Glutamatergic neuron (in vitro differentiated cells): ENCODE measurements around the gene LEF1. TPM values are rescaled to one million over a fixed set of nuclear protein-coding genes. Genes with fewer than 3 reads are reported as not detected.

Experiments
- DNase-seq: peaks from one replicate; pipeline ENCODE4 v3.0.0; 2022
- H3K27ac Mint-ChIP-seq: one replicate; pipeline ENCODE4 v1.8.0; 2020; ENCODE audit warnings: mild to moderate bottlenecking, mixed read lengths, inconsistent platforms; ENCODE audit not compliant: unreplicated experiment
- H3K27me3 Mint-ChIP-seq: one replicate; pipeline ENCODE4 v1.8.0; 2020; ENCODE audit warnings: mild to moderate bottlenecking, moderate library complexity, mixed read lengths, inconsistent platforms; ENCODE audit not compliant: unreplicated experiment
- H3K36me3 Mint-ChIP-seq: one replicate; pipeline ENCODE4 v1.8.0; 2020; ENCODE audit warnings: mild to moderate bottlenecking, mixed read lengths, inconsistent platforms; ENCODE audit not compliant: unreplicated experiment
- H3K4me1 Mint-ChIP-seq: one replicate; pipeline ENCODE4 v1.8.0; 2020; ENCODE audit warnings: mild to moderate bottlenecking, low read depth, mixed read lengths, inconsistent platforms; ENCODE audit not compliant: unreplicated experiment
- H3K4me3 Mint-ChIP-seq: one replicate; pipeline ENCODE4 v1.8.0; 2020; ENCODE audit warnings: mild to moderate bottlenecking, mixed read lengths, inconsistent platforms; ENCODE audit not compliant: unreplicated experiment
- H3K9me3 Mint-ChIP-seq: one replicate; pipeline ENCODE4 v1.8.0; 2020; ENCODE audit warnings: mild to moderate bottlenecking, moderate library complexity, mixed read lengths, inconsistent platforms; ENCODE audit not compliant: unreplicated experiment
- total RNA-seq: library from RNA; stranded (reverse); fragmentation: NEBNext Ultra II Directional; extraction: Animal tissue kit (Norgen Biotek cat#: 25700); gene quantifications from one replicate; pipeline ENCODE4 v1.2.1, GENCODE V29; 2021; ENCODE audit not compliant: unreplicated experiment
- TF ChIP-seq, protein P1 (sequence below): fragments of 200-600 bp; sonication (generic); IDR thresholded peaks from one replicate; pipeline ENCODE4 v1.5.0; 2021; ENCODE audit not compliant: partially characterized antibody, unreplicated experiment

Gene LEF1
- total RNA-seq, 1 donor from 2014 or later: 0.98 TPM

DNA sequence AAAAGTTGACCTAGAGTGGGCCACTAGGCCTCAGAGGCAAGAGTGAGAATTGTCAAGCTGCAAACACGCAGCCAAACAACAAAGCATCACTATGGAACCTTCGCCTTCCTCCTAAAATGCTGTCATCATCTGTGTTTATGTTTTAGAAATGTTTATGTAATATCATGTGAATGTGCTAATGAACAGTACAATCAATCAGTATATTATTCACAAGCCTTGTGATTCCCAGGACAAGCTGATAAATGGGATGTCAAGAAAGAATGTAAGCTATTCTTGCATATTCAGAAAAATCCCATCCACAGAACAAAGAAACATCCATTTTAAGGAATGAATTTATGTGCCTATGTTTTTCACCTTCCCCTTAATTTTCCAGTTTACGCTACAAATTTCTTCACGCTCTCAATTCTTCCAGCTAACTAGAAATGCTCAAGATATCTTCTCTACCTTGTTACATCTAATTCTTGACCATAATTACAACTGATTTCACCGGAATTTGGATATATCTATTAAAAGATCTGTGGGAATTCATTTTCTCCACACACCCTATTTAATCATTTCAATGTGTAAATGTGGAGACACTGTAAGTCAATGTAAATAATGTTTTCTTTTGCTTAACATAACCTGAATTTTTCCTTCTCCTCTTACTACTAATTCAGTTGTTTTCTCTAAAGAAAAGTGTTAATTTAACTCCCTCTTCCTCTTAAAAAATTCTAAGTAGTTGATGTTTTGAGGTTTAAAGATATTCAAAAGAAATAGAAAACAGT, 65.5 kb downstream of the LEF1 start:
- Mint-ChIP-seq H3K9me3 (no peaks in the 10 kb centered on the region), H3K4me1 (no peaks in the 10 kb centered on the region), H3K36me3 (no peaks in the 10 kb centered on the region), H3K27me3 (no peaks in the 10 kb centered on the region), H3K27ac (no peak overlapping the region), H3K4me3 (no peak overlapping the region)
- DNase-seq: no peak
- TF ChIP-seq, protein P1, sequence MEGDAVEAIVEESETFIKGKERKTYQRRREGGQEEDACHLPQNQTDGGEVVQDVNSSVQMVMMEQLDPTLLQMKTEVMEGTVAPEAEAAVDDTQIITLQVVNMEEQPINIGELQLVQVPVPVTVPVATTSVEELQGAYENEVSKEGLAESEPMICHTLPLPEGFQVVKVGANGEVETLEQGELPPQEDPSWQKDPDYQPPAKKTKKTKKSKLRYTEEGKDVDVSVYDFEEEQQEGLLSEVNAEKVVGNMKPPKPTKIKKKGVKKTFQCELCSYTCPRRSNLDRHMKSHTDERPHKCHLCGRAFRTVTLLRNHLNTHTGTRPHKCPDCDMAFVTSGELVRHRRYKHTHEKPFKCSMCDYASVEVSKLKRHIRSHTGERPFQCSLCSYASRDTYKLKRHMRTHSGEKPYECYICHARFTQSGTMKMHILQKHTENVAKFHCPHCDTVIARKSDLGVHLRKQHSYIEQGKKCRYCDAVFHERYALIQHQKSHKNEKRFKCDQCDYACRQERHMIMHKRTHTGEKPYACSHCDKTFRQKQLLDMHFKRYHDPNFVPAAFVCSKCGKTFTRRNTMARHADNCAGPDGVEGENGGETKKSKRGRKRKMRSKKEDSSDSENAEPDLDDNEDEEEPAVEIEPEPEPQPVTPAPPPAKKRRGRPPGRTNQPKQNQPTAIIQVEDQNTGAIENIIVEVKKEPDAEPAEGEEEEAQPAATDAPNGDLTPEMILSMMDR: no peak

DNA sequence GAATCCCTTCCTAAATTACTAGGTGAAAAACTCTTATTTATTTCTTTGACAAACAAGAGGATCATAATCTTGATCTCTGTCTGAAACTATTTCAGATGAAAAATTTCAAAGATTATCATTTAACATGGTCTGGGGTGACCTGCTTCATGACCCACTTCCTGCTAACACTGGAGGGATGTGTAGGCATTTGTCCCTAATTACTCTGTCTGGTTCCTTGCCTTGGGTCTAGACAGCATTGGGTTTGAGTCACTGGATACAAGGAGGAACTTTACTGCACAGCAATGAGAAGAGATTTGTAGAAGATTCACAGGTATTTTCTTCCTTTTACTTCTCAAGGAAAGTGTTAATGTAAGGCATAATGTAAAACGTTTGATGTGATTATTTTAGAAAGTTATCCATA, 67.9 kb downstream of the LEF1 start:
- no peak overlapping the region for H3K27ac Mint-ChIP-seq

DNA sequence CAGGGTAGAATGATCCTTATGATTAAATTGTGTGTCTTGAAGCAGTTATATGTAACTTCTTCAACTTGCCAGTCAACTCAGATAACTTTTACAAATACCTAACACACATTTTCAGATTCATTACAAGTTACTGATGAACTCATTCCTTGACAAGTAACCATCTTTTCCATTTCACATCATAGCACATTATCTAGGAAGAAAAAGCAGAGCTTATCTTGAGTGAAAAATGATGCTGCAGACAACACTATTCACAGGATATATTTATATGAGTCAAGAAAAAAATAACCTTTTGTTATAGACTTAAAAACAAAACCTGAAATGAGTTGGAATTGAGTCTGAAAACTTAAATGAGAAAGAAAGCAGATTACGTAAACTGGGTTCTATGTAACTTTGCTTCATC, 68.9 kb downstream of the LEF1 start:
- DNase-seq: no peak
- H3K4me3 Mint-ChIP-seq: no peak overlapping the region
- TF ChIP-seq, protein P1: no peak
- no peaks in the 10 kb centered on the region for H3K27me3 Mint-ChIP-seq
- no peaks in the 10 kb centered on the region for H3K36me3 Mint-ChIP-seq
- H3K4me1 Mint-ChIP-seq: no peaks in the 10 kb centered on the region
- no peak overlapping the region for H3K27ac Mint-ChIP-seq
- no peaks in the 10 kb centered on the region for H3K9me3 Mint-ChIP-seq

More for the DNA sequence above, 67.9 kb downstream of the LEF1 start:
- H3K27me3 Mint-ChIP-seq: no peaks in the 10 kb centered on the region
- no peaks in the 10 kb centered on the region for H3K4me1 Mint-ChIP-seq
- TF ChIP-seq, protein P1: no peak
- H3K4me3 Mint-ChIP-seq: no peak overlapping the region
- no peak for DNase-seq
- H3K9me3 Mint-ChIP-seq: no peaks in the 10 kb centered on the region
- no peaks in the 10 kb centered on the region for H3K36me3 Mint-ChIP-seq

DNA sequence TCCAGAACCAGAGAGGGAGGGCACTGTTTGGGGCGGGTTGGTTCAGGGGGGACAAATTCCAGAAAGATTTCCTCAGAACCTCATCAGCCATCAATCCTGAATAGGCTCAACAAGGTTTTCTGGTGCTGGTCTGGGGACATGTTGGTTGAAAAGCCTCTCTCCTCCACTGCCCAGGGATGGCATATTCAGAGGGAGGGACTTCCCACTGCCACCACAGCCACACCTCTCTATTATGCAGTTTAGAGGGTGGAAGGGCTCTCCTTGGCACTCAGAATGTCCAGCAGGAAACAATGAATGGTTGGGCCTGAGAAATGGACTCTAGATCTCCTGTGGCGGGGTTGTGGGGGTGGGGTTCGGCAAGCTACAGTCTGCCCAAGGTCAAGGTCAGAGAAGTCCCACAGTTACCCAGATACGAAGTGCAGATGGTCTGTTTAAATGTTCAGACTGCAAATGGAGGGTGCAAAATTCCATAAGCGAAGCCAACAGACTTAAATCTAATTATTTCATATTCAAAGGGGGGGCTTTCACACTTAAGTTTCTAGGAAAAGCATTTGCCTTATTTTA, 70.7 kb downstream of the LEF1 start:
- Mint-ChIP-seq H3K27ac (no peak overlapping the region), H3K27me3 (no peaks in the 10 kb centered on the region), H3K9me3 (no peaks in the 10 kb centered on the region), H3K4me1 (no peaks in the 10 kb centered on the region), H3K36me3 (no peaks in the 10 kb centered on the region), H3K4me3 (no peak overlapping the region)
- DNase-seq: no peak
- TF ChIP-seq, protein P1: no peak

DNA sequence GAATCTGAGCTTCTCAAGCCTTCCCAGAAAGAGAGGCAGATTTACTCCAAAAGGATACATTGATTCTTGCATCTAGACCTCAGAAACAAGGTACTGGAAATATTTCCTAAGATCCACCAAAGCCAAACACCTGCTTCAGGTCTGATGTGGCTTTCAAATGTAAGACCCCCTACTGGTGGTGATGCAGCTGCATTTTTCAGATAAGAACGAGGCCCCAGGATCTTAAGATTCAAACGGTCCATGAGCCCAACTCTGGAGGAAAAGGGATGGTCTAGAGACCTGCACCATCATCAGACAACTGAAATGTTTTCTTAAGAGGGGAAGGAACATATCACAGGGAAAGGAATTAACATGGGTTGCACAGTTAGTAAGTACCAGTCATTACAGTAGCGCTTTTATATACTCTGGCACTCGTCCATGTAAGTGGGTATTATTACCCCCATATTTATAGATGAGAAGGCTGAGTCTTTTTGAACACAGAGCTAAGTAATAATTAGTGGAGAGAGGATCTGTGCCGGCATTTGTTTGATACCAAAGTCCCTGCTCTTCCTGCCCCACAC, 73.7 kb downstream of the LEF1 start:
- no peaks in the 10 kb centered on the region for H3K4me1 Mint-ChIP-seq
- no peak for DNase-seq
- H3K9me3 Mint-ChIP-seq: no peaks in the 10 kb centered on the region
- no peak overlapping the region for H3K4me3 Mint-ChIP-seq
- no peaks in the 10 kb centered on the region for H3K27me3 Mint-ChIP-seq
- TF ChIP-seq, protein P1: no peak
- H3K27ac Mint-ChIP-seq: no peak overlapping the region
- H3K36me3 Mint-ChIP-seq: no peaks in the 10 kb centered on the region
